ENCODE results near the gene PIK3R3.

Gene PIK3R3

GRCh38 chr1:46132529-46133180 is at the start of gene PIK3R3:
Gene PIK3R3 (minus strand): TSS chr1:46132629. CDS start chr1:46131952, 677 bp downstream.
- intact Hi-C loops (cut with DNase I), result loop anchor here (5.0 kb wide), 2 partner anchors 45 to 95 kb away; partner anchors contain the start of genes P3R3URF and TSPAN1

DNA sequence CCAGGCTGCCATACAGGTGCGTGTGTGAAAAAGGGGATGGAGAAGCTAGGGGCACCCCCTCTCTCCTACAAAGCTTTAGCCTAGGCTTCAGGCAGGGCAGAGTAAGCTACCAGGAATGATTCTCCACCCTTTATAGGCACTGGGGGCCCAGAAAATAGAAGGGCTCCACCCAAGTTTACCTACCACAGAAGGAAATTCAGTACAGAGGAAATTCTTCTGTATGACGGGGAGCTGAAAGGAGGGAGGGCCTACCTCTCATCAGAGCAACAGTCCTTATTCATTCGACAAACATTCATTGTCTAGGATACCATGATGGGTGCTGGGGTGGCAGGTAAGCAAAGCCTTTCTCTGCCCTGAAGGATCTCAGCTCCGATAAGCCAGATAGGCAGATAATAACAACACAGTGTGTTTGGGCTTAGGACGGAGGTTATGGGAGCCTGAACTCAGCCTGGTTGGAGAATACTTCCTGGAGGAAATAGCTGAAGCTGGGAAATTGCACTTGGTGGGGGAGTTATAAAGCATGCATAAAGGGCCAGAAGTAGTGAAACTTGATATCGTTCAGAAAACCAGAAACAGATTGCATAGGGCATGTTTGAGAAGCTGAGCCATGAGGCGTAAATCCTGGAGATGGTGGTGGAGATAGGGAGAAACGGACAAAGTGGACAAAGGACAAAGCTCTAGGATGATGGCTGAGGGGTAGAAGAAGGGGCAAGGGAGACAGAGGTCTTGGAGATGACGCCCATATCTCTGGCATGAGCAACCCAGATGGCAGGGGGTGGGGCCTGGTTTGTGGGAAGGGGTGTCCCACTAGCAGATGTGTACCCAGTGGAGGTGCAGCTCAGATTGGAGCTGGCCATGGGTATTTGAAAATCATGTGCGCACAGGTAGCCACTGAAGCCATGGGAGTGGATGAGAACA is 49.2 kb upstream of the PIK3R3 start:
- peak in 2 of 10 donors; percentile 12 to 35 for DNase-seq
- intact Hi-C loops (cut with DNase I), result no loop called here

More at GRCh38 chr1:46132529-46133180, at the start of gene PIK3R3:
- peak; percentile 95 to 100 (median 98) for DNase-seq

DNA sequence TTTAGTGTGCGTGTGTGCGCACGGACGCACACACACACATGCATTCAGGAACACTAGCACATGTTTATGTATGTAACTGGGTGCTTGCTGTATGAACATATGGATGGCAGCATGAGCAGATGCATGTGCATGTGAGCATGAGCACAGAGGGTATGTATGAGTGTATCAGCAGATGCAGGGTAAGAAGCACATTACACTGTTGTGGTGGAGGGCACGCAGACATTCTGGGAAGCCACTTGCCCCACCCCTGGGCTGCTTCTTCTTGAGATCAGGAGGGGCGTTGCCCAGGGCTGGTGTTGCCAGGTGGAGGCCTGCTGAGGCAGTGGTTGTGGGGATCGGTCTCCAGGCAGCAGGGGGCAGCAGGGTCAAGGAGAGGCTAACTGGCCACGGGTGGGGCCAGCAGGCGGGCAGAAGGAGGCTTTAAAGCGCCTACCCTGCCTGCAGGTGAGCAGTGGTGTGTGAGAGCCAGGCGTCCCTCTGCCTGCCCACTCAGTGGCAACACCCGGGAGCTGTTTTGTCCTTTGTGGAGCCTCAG is 47.7 kb upstream of the PIK3R3 start:
- intact Hi-C loops (cut with DNase I), result loop anchor here (1.0 kb wide), 1 partner anchor 43 kb away; no protein-coding TSS in a partner anchor
- peak in 5 of 10 donors; percentile 56 to 89 (median 66) for DNase-seq

DNA sequence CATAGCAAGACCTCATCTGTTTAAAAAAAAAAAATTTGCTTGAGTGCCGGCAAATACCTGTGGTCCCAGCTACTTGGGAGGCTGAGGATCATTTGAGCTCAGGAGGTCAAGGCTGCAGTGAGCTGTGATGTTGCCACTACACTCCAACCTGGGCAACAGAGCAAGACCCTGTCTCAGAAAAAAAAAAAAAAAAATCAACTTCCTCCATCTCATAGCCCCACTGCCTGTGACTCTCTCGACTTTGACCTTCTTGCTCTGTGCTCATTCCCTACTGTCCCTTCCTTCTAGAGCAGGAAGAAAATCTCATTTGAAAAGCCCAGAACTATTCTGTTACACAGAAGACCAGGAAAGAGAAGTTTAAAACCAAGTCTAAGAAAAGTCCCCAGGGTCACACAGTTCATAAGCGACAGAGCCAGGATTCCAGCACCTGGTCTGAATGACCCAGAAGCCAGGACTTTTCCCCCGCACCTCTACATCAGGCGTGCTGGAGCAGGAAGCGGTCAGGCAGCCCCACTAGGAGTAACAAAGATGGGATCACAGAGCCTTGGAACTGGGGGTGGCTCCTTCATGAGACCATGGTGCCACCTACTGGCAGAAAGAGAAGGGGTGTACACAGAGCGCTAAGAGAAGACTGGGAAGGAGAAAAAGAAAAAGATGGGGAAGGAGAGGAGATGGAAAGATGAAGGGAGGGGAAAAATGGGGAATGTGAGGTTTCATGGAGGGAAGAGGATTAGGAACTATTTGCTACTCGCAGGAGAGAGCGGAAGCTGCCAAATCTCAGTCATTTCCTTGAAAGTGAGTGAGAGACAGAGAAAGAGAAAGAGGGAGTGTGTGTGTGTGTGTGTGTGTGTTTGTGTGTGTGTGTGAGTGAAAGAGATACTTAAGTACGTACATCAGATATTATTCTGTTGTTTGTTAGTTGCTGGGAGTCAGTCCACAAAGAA is 47.0 kb upstream of the PIK3R3 start:
- peak in 9 of 10 donors; percentile 43 to 96 (median 84) for DNase-seq
- intact Hi-C loops (cut with DNase I), result loop anchor here (1.0 to 5.0 kb wide), 3 partner anchors 44 to 142 kb away; partner anchors contain the start of gene PIK3R3

DNA sequence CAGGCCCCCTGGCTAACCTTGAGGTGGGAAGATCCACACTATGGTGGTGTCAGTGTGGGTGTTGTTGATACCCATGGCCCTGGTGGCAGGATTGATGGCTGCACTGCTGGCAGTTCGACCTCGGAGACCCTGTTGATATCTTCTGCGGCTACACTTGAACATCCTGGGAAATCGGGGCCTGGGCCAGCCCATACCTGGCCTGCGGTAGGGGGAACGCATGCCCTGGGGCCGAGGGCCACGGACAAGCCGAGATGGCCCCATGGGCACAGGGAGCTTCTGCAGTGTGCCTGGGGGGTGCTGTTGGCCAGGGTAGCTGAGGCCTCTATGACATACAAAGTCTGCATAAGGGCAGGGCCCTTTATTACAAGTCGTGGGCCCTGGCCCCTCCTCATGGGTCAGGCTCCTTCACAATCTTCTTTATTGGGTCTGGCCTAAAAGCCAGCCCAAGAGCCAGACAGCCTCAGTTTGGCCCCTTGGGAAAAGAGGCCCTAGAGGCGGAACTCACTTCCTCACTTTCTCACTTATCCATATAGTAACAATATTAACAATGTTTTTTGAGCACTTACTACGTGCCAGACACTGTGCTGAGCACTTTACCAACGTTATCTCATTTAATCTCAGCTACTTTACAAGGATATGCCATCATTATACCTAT is 43.9 kb upstream of the PIK3R3 start, which contains the start of gene P3R3URF:
P3R3URF (minus strand) TSS at position 278 of the 655 bp plus-strand sequence; CDS start at position 261, 17 bp downstream.
- peak in 2 of 10 donors; percentile 26 to 32 for DNase-seq
- intact Hi-C loops (cut with DNase I), result loop anchor here (5.0 kb wide), 1 partner anchor 44 kb away; the partner anchor contains the start of gene PIK3R3

GRCh38 chr1:46175243-46175642 is 42.8 kb upstream of the PIK3R3 start:
- intact Hi-C loops (cut with DNase I), result loop anchor here (5.0 kb wide), 1 partner anchor 43 kb away; the partner anchor contains the start of gene PIK3R3
- DNase-seq, result peak in 1 of 10 donors; percentile 43

DNA sequence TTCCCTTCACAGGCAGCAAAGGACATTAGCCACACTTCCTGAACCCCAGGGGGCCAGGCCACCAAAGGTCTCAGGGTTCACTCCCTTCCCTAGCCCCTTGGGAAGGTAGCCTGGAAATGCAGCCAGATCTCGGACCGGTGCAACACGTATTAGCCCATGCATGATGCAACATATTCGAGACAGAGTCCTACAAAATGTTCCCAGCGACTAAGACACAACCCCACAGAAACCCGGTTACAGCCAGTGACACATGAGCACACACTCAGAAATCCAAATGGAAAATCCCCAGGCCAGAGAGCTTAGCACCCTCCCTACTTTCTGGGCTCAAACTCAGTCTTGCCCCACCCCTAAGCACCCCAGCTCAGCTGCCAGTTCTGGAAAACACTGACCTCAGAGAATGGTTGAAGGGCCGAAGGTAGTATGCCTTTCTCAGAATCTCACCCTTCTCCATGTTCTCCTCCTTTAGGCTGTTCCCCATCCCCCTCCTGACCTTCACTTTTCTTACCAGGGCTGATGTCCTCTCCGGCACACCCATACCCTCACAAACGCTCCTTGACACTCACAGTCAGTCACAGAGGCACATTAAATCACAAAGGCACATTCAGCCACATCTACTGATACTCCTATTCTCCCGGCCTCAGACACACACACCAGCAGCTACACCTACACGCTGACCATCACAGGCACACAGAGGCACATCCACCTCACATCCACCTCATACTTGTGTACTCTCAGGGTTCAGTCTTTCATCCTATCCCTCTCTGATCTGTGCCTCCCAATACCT is 42.2 kb upstream of the PIK3R3 start, which contains the start of gene TSPAN1:
TSPAN1 (plus strand) TSS at position 640 of the 784 bp plus-strand sequence. CDS start 6,021 bp downstream, outside the sequence.
- peak in 2 of 10 donors; percentile 36 to 69 for DNase-seq
- intact Hi-C loops (cut with DNase I), result loop anchor here (5.0 kb wide), 1 partner anchor 42 kb away; the partner anchor contains the start of gene PIK3R3

GRCh38 chr1:46173361-46173856 is 41.0 kb upstream of the PIK3R3 start:
- intact Hi-C loops (cut with DNase I), result no loop called here
- peak in 6 of 10 donors; percentile 34 to 91 (median 72) for DNase-seq

DNA sequence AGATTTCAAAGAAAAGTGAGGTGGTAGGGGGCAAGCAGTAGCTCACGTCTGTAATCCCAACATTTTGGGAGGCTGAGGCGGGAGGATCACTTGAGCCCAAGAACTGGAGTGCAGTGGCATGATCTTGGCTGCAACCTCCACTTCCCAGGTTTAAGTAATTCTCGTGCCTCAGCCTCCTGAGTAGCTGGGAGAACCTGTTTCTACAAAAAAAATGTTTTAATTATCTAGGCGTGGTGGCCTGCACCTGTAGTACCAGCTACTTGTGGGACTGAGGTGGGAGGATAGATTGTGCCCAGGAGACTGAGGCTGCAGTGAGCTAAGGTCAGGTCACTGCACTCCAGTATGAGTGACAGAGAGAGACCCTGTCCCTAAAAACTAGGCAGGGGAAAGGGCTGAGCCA is 39.9 kb upstream of the PIK3R3 start:
- no peak for DNase-seq
- intact Hi-C loops (cut with DNase I), result no loop called here

- intact Hi-C loops (cut with DNase I), result no loop called here
- no peak for DNase-seq
Measured at GRCh38 chr1:46171871-46172270, 39.4 kb upstream of the PIK3R3 start.

DNA sequence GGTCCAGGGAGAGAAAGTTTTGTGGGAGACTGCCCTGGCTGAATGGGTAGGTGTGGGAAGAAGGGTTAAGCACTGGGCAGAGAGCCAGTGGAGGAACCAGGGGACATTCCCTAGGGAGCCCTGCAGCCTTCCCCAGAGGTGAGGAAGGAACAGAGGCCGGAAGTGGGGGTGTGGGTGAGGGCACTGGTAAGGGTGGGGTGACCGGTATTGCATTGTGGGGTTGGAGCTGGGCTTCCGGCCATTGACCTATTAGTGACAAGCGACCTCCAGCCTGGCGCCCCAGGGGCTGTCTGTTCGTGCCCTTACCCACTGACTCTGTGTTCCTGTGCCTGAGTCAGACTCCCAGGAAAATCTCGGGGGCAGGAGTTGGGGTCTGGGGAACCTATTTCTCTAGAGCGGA is 38.9 kb upstream of the PIK3R3 start:
- no peak for DNase-seq
- intact Hi-C loops (cut with DNase I), result no loop called here

GRCh38 chr1:46169811-46170454 is 37.5 kb upstream of the PIK3R3 start:
- DNase-seq, result no peak
- intact Hi-C loops (cut with DNase I), result no loop called here

GRCh38 chr1:46168477-46168876 is 36.0 kb upstream of the PIK3R3 start:
- DNase-seq, result no peak
- intact Hi-C loops (cut with DNase I), result no loop called here

DNA sequence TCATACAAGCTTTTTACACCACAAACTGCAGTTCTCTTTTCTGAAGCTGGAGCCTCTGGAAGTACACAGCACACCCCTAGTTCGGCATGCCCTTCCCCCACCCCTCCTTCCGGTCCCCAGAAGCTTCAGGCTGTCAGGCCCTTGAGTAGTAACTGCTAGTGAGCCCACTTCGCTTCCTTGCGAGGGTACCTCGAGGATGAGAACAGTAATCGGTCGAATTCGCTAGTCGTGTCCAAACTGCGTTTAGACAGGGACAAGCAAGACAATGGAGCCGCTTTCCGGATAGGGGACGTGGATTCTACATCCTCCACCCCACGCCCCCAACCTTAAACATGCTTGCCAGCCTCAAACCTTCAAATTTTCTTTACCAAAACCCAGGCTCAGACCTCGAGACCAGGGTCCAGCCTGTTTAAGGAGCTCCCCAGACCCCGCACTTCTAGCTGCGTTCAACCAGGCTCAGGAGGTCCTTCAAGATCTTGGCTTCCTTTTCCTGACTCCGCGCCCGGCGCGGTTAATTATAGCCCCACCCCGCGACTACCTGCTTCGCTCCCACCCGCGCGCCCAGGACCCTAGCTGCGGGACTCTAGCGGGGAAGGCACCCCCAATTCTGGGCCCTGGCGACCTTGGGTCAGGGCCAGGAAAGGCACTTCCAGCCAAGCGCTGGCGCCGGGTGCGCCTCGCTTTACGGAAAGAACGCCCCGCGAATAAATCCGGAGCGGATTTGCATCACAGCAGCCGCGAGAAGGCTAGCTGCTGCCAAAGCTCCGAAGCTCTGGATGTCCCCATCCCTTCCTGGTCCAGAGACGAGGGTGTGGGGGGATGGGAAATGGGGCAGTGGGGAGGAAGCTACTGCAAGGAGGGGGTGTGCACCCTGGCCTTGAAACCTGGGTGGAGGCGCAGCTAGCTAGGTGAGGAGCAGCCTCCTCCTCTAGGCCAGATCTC is 34.4 kb upstream of the PIK3R3 start:
- intact Hi-C loops (cut with DNase I), result no loop called here
- DNase-seq, result peak in 6 of 10 donors; percentile 21 to 90 (median 66)

DNA sequence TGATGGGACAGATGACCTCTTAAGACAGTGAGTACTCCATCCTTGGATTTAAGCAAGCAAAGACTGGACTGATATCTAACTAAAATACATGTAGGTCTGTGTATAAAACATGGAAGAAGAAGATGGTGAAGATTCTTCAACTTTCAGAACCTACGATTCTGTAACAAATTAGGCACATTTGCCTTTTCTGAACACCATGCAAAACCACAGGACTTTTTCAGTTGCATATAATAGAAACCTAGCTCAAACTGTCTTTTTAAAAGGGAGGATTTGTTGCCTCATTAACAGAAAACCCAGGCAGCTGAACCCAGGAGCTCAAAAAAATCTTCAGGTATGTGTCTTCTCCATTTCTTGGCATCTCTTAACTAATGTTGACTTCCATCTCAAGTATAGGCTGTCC is 27.8 kb upstream of the PIK3R3 start:
- intact Hi-C loops (cut with DNase I), result no loop called here
- no peak for DNase-seq

DNA sequence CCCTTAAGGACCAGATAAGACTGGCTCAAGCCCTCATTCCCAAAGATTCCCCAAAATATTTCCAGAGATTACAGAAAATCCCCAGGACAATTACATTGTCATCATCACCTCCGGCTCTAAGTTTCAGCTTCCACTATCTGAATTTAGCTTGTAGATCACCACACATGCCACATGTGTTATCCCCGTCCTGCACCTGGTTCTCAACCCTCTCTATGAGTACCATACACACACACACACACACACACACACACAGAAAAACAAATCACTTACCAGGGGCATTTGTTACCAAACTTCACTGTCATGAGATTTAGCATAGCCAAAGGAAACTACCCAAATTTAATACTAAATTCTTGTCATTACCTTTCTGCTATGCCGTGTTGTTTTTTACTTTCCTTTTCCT is 27.1 kb upstream of the PIK3R3 start:
- intact Hi-C loops (cut with DNase I), result no loop called here
- no peak for DNase-seq
